WTC11 (cell line): ENCODE data around the gene GAA. TPM values are rescaled to one million over a fixed set of nuclear protein-coding genes. Genes with fewer than 3 reads are reported as not detected.

Experiments
- ATAC-seq: fragments of 200-7000 bp; cut with Tn5 transposase; 2 replicates; pipeline ENCODE4 v1.10.0; 2021; ENCODE audit warnings: mild to moderate bottlenecking, moderate library complexity
- CTCF ChIA-PET: fragments of 300-600 bp; sonication (Branson Sonifier 250); formaldehyde crosslinking; loops from one replicate; lab custom pipeline; 2021; ENCODE audit warnings: antibody characterized with exemption; lab: Charles Lee
- POLR2A ChIA-PET: fragments of 350-600 bp; sonication (Branson Sonifier 250); formaldehyde crosslinking; loops from one replicate; lab custom pipeline; 2021; ENCODE audit warnings: antibody characterized with exemption; lab: Charles Lee
- DNase-seq: peaks from one replicate; pipeline ENCODE4 v3.0.0; 2021; ENCODE audit warnings: low spot score
- H3K27ac Mint-ChIP-seq: 2 replicates; pipeline ENCODE4 v1.8.0; 2021; ENCODE audit warnings: mixed read lengths
- H3K27me3 Mint-ChIP-seq: 2 replicates; pipeline ENCODE4 v1.8.0; 2021; ENCODE audit warnings: low read depth, mild to moderate bottlenecking, moderate library complexity, mixed read lengths
- H3K36me3 Mint-ChIP-seq: 2 replicates; pipeline ENCODE4 v1.8.0; 2021; ENCODE audit warnings: mixed read lengths
- H3K4me1 Mint-ChIP-seq: 2 replicates; pipeline ENCODE4 v1.8.0; 2022; ENCODE audit warnings: mixed read lengths
- H3K4me3 Mint-ChIP-seq: 2 replicates; pipeline ENCODE4 v1.8.0; 2021; ENCODE audit warnings: mild to moderate bottlenecking, moderate library complexity, mixed read lengths
- H3K9me3 Mint-ChIP-seq: 2 replicates; pipeline ENCODE4 v1.8.0; 2021; ENCODE audit warnings: mixed read lengths
- AR ChIP-seq: fragments of 250-450 bp; sonication (Bioruptor Pico); IDR thresholded peaks from 2 replicates; pipeline ENCODE4 v1.9.0; 2021; ENCODE audit warnings: mild to moderate bottlenecking
- ATF3 ChIP-seq: sonication (generic); formaldehyde crosslinking; conservative IDR thresholded peaks from 2 replicates; pipeline ENCODE4 v1.8.1; 2022; ENCODE audit warnings: mild to moderate bottlenecking, missing genetic modification reagents
- CBFB ChIP-seq: sonication (generic); formaldehyde crosslinking; IDR thresholded peaks from 2 replicates; pipeline ENCODE4 v1.8.1; 2022; ENCODE audit warnings: mild to moderate bottlenecking, low read depth, missing genetic modification reagents
- ELF4 ChIP-seq: sonication (generic); formaldehyde crosslinking; IDR thresholded peaks from 2 replicates; pipeline ENCODE4 v1.8.1; 2022; ENCODE audit warnings: low read depth, mild to moderate bottlenecking, moderate library complexity, missing genetic modification reagents
- EMX1 ChIP-seq: fragments of 250-450 bp; sonication (Bioruptor Pico); IDR thresholded peaks from 2 replicates; pipeline ENCODE4 v1.8.0; 2021; ENCODE audit warnings: mild to moderate bottlenecking
- FOXK1 ChIP-seq: sonication (generic); formaldehyde crosslinking; IDR thresholded peaks from 2 replicates; pipeline ENCODE4 v1.8.0; 2022; ENCODE audit warnings: mild to moderate bottlenecking, moderate library complexity, missing genetic modification reagents
- HMGA2 ChIP-seq: fragments of 250-450 bp; sonication (Bioruptor Pico); IDR thresholded peaks from 2 replicates; pipeline ENCODE4 v1.4.0; 2021; ENCODE audit warnings: mild to moderate bottlenecking, moderate library complexity
- MYBL2 ChIP-seq: sonication (generic); formaldehyde crosslinking; IDR thresholded peaks from 2 replicates; pipeline ENCODE4 v1.8.1; 2023; ENCODE audit warnings: mild to moderate bottlenecking, moderate library complexity, missing genetic modification reagents
- NFATC4 ChIP-seq: fragments of 250-450 bp; sonication (Bioruptor Pico); IDR thresholded peaks from 2 replicates; pipeline ENCODE4 v1.9.0; 2021; ENCODE audit warnings: mild to moderate bottlenecking
- NR1H2 ChIP-seq: sonication (generic); formaldehyde crosslinking; IDR thresholded peaks from 2 replicates; pipeline ENCODE4 v1.9.0; 2021; ENCODE audit warnings: mild to moderate bottlenecking, moderate library complexity, missing genetic modification reagents
- OVOL2 ChIP-seq: fragments of 250-450 bp; sonication (Bioruptor Pico); IDR thresholded peaks from 2 replicates; pipeline ENCODE4 v1.9.0; 2021; ENCODE audit warnings: mild to moderate bottlenecking, borderline replicate concordance
- RORB ChIP-seq: fragments of 250-450 bp; sonication (Bioruptor Pico); IDR thresholded peaks from 2 replicates; pipeline ENCODE4 v1.9.0; 2021; ENCODE audit warnings: mild to moderate bottlenecking
- SMAD4 ChIP-seq: sonication (generic); formaldehyde crosslinking; IDR thresholded peaks from 2 replicates; pipeline ENCODE4 v1.8.0; 2022; ENCODE audit warnings: mild to moderate bottlenecking, missing genetic modification reagents
- STAT6 ChIP-seq: sonication (generic); formaldehyde crosslinking; conservative IDR thresholded peaks from 2 replicates; pipeline ENCODE4 v1.8.1; 2023; ENCODE audit warnings: mild to moderate bottlenecking, low read depth, missing genetic modification reagents, moderate library complexity
- TEAD1 ChIP-seq: sonication (generic); formaldehyde crosslinking; IDR thresholded peaks from 2 replicates; pipeline ENCODE4 v1.8.0; 2022; ENCODE audit warnings: mild to moderate bottlenecking, missing genetic modification reagents
- ZNF416 ChIP-seq: fragments of 250-450 bp; sonication (Bioruptor Pico); IDR thresholded peaks from 2 replicates; pipeline ENCODE4 v1.9.0; 2021; ENCODE audit warnings: mild to moderate bottlenecking, inconsistent platforms
- total RNA-seq: library from RNA; stranded (reverse); gene quantifications from 3 replicates; pipeline ENCODE4 v1.2.3, GENCODE V29; 2021
- TF ChIP-seq, protein P1 (sequence below): sonication (generic); formaldehyde crosslinking; IDR thresholded peaks from 2 replicates; pipeline ENCODE4 v1.8.0; 2022; ENCODE audit warnings: mild to moderate bottlenecking, missing genetic modification reagents
- TF ChIP-seq, protein P2 (sequence below): sonication (generic); formaldehyde crosslinking; IDR thresholded peaks from 2 replicates; pipeline ENCODE4 v1.8.0; 2022; ENCODE audit warnings: missing genetic modification reagents
- TF ChIP-seq, protein P3 (sequence below): fragments of 250-450 bp; sonication (Bioruptor Pico); IDR thresholded peaks from 2 replicates; pipeline ENCODE4 v1.9.0; 2021; ENCODE audit warnings: moderate library complexity, mild to moderate bottlenecking, inconsistent platforms, borderline replicate concordance
- TF ChIP-seq, protein P4 (sequence below): sonication (generic); formaldehyde crosslinking; IDR thresholded peaks from 2 replicates; pipeline ENCODE4 v1.8.1; 2023; ENCODE audit warnings: mild to moderate bottlenecking, moderate library complexity, missing genetic modification reagents

The GAA gene
- total RNA-seq, 1 experiment from 2014 or later: 91.6 TPM

GRCh38 chr17:80086616-80087015 is 14.8 kb upstream of the GAA start:
- POLR2A ChIA-PET: no interaction called here
- ATAC-seq (no peak), DNase-seq (no peak)
- H3K27ac Mint-ChIP-seq: no peak overlapping the region
- H3K4me1 Mint-ChIP-seq: no peaks in the 10 kb centered on the region
- TF ChIP-seq AR (CRISPR knock-in tag) (no peak), MYBL2 (CRISPR knock-in tag) (no peak), RORB (CRISPR knock-in tag) (no peak), NFATC4 (CRISPR knock-in tag) (no peak), NR1H2 (no peak), CBFB (CRISPR knock-in tag) (no peak), FOXK1 (CRISPR knock-in tag) (no peak), OVOL2 (no peak), EMX1 (no peak), ELF4 (CRISPR knock-in tag) (no peak), TEAD1 (CRISPR knock-in tag) (no peak), ZNF416 (CRISPR knock-in tag) (no peak), ATF3 (no peak), HMGA2 (CRISPR knock-in tag) (no peak), STAT6 (CRISPR knock-in tag) (no peak), SMAD4 (no peak)
- TF ChIP-seq, protein P1, sequence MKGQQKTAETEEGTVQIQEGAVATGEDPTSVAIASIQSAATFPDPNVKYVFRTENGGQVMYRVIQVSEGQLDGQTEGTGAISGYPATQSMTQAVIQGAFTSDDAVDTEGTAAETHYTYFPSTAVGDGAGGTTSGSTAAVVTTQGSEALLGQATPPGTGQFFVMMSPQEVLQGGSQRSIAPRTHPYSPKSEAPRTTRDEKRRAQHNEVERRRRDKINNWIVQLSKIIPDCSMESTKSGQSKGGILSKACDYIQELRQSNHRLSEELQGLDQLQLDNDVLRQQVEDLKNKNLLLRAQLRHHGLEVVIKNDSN: no peak
- TF ChIP-seq, protein P2, sequence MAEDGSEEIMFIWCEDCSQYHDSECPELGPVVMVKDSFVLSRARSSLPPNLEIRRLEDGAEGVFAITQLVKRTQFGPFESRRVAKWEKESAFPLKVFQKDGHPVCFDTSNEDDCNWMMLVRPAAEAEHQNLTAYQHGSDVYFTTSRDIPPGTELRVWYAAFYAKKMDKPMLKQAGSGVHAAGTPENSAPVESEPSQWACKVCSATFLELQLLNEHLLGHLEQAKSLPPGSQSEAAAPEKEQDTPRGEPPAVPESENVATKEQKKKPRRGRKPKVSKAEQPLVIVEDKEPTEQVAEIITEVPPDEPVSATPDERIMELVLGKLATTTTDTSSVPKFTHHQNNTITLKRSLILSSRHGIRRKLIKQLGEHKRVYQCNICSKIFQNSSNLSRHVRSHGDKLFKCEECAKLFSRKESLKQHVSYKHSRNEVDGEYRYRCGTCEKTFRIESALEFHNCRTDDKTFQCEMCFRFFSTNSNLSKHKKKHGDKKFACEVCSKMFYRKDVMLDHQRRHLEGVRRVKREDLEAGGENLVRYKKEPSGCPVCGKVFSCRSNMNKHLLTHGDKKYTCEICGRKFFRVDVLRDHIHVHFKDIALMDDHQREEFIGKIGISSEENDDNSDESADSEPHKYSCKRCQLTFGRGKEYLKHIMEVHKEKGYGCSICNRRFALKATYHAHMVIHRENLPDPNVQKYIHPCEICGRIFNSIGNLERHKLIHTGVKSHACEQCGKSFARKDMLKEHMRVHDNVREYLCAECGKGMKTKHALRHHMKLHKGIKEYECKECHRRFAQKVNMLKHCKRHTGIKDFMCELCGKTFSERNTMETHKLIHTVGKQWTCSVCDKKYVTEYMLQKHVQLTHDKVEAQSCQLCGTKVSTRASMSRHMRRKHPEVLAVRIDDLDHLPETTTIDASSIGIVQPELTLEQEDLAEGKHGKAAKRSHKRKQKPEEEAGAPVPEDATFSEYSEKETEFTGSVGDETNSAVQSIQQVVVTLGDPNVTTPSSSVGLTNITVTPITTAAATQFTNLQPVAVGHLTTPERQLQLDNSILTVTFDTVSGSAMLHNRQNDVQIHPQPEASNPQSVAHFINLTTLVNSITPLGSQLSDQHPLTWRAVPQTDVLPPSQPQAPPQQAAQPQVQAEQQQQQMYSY (CRISPR knock-in tag): no peak
- TF ChIP-seq, protein P3, sequence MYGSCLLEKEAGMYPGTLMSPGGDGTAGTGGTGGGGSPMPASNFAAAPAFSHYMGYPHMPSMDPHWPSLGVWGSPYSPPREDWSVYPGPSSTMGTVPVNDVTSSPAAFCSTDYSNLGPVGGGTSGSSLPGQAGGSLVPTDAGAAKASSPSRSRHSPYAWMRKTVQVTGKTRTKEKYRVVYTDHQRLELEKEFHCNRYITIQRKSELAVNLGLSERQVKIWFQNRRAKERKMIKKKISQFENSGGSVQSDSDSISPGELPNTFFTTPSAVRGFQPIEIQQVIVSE (CRISPR knock-in tag): no peak
- TF ChIP-seq, protein P4, sequence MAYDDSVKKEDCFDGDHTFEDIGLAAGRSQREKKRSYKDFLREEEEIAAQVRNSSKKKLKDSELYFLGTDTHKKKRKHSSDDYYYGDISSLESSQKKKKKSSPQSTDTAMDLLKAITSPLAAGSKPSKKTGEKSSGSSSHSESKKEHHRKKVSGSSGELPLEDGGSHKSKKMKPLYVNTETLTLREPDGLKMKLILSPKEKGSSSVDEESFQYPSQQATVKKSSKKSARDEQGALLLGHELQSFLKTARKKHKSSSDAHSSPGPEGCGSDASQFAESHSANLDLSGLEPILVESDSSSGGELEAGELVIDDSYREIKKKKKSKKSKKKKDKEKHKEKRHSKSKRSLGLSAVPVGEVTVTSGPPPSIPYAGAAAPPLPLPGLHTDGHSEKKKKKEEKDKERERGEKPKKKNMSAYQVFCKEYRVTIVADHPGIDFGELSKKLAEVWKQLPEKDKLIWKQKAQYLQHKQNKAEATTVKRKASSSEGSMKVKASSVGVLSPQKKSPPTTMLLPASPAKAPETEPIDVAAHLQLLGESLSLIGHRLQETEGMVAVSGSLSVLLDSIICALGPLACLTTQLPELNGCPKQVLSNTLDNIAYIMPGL (CRISPR knock-in tag): no peak
- H3K9me3 Mint-ChIP-seq: no peaks in the 10 kb centered on the region
- H3K27me3 Mint-ChIP-seq: no peaks in the 10 kb centered on the region
- H3K4me3 Mint-ChIP-seq: no peak overlapping the region
- CTCF ChIA-PET: interaction anchor here (1.5 to 7.1 kb wide), 3 partner anchors 14 to 105 kb away, joined by 3 to 72 read pairs (median 42); partner anchors contain the start of gene GAA
- no peaks in the 10 kb centered on the region for H3K36me3 Mint-ChIP-seq
